Measurements from ENCODE around the gene SDS.

Gene SDS

GRCh38 chr12:113347107-113347506, 56.6 kb downstream of the SDS start:
- no peak for DNase-seq (ENCODE audit: low read depth in 2 of 2)

DNA sequence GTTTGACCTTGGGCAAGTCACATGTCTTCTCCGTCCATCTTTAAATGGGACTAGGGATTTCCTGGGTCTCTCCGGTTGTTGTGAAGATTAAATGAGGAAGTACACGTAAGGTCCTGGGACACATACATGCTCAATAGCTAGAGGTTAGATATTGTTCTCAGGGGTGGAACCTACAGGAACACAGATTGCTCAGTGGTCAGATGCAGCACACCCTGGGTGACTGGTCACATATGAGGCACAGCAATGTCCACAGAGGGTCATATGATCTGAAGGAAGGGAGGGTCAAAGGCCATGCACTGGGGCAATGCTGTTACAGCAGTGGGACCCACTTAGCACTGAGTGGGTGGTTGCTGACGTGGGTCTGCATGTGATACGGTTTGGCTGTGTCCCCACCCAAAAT, 57.3 kb downstream of the SDS start:
- DNase-seq (ENCODE audit: low read depth in 2 of 2) = no peak

- DNase-seq (ENCODE audit: low read depth in 2 of 2) = no peak
Observed at GRCh38 chr12:113345318-113345717, 58.4 kb downstream of the SDS start.

Measured in stimulated activated CD8-positive, alpha-beta memory T cell treated with anti-CD3 and anti-CD28 coated beads, Interleukin-7, amount 100 ng/mL, for 4 hours (primary cell).